ENCODE results near the gene PNCK. TPM values are rescaled to one million over a fixed set of nuclear protein-coding genes. Genes with fewer than 3 reads are reported as not detected.

Gene PNCK
- total and polyA plus RNA-seq, 2 experiments from 2014 or later, result 3.5 to 11.9 TPM

GRCh38 chrX:153633607-153634180, 39.9 kb downstream of the PNCK start:
- Histone ChIP-seq H3F3A (replicated peaks; ENCODE audit: low read depth) (no peaks in the 10 kb centered on the region), H3K27me3 (ENCODE audit: insufficient read depth) (no peaks in the 10 kb centered on the region), H3K27ac (ENCODE audit: low read depth) (no peak overlapping the region), H3K79me2 (replicated peaks; ENCODE audit: insufficient read depth) (no peaks in the 10 kb centered on the region), H3K36me3 (ENCODE audit: insufficient read depth) (no peaks in the 10 kb centered on the region), H3K9me2 (ENCODE audit: insufficient read depth) (no peaks in the 10 kb centered on the region), H3K4me2 (no peak overlapping the region), H2AFZ (no peak overlapping the region), H3K4me3 (no peak overlapping the region), H3K4me1 (ENCODE audit: insufficient read depth) (no peaks in the 10 kb centered on the region), H4K20me1 (replicated peaks; ENCODE audit: insufficient read depth) (no peaks in the 10 kb centered on the region)
- H3K4me1 Mint-ChIP-seq, result no peaks in the 10 kb centered on the region
- no peak overlapping the region for H3K4me3 Mint-ChIP-seq
- ATAC-seq (no peak), DNase-seq (ENCODE audit: low spot score) (no peak)
- no peaks in the 10 kb centered on the region for H3K9me3 Mint-ChIP-seq
- no peak overlapping the region for H3K27ac Mint-ChIP-seq
- no peak for TF ChIP-seq ZNF114 (CRISPR knock-in tag; IDR thresholded peaks at IDR 0.05)
- TF ChIP-seq ZNF462 (CRISPR knock-in tag; IDR thresholded peaks at IDR 0.05), result no peak
- no peak for TF ChIP-seq STAT1 (IDR thresholded peaks at IDR 0.05; ENCODE audit: unreplicated experiment)
- TF ChIP-seq REST (IDR thresholded peaks at IDR 0.05; ENCODE audit: unreplicated experiment), result no peak
- peaks cover 1% of the 10 kb centered on the region for H3K27me3 Mint-ChIP-seq (ENCODE audit: insufficient read depth, low read depth, poor library complexity)
- H3K36me3 Mint-ChIP-seq (ENCODE audit: low read depth), result no peaks in the 10 kb centered on the region

Measured in GM23338 (cell line).